Neural cell (in vitro differentiated cells): ENCODE results near the gene FKBP10. TPM values are rescaled to one million over a fixed set of nuclear protein-coding genes. Genes with fewer than 3 reads are reported as not detected.

ENCODE experiments used
- H2AFZ ChIP-seq: fragments of 200-600, 300-800 bp; sonication (generic), shearing (Covaris generic); 2 replicates; pipeline ENCODE4 v1.6.0; 2014; ENCODE audit warnings: low read depth, mild to moderate bottlenecking, antibody characterized with exemption, low read length, moderate library complexity
- H3F3A ChIP-seq: fragments of 200-600 bp; shearing (Covaris generic); 2 replicates; pipeline ENCODE4 v1.6.1; 2016; ENCODE audit warnings: mild to moderate bottlenecking, moderate library complexity, mixed read lengths, antibody characterized with exemption, low read length; ENCODE audit not compliant: insufficient read depth, poor library complexity, severe bottlenecking
- H3K27ac ChIP-seq: fragments of 200-600, 300-800 bp; sonication (generic), shearing (Covaris generic); 2 replicates; pipeline ENCODE4 v1.5.1; 2014; ENCODE audit warnings: mild to moderate bottlenecking, low read length, moderate library complexity
- H3K27me3 ChIP-seq: fragments of 300-800, 200-600 bp; sonication (generic), shearing (Covaris generic); 2 replicates; pipeline ENCODE4 v1.6.0; 2014; ENCODE audit warnings: mild to moderate bottlenecking, low read depth, low read length, moderate library complexity; ENCODE audit not compliant: insufficient read depth
- H3K36me3 ChIP-seq: fragments of 300-800, 200-600 bp; sonication (generic), shearing (Covaris generic); 2 replicates; pipeline ENCODE4 v1.5.1; 2014; ENCODE audit warnings: mild to moderate bottlenecking, antibody characterized with exemption, low read length, moderate library complexity; ENCODE audit not compliant: insufficient read depth
- H3K4me2 ChIP-seq: fragments of 300-800, 200-600 bp; sonication (generic), shearing (Covaris generic); 2 replicates; pipeline ENCODE4 v1.6.0; 2014; ENCODE audit warnings: mild to moderate bottlenecking, low read length
- H3K4me3 ChIP-seq: fragments of 300-800, 200-600 bp; sonication (generic), shearing (Covaris generic); 2 replicates; pipeline ENCODE4 v1.5.1; 2014; ENCODE audit warnings: mild to moderate bottlenecking, low read length, moderate library complexity
- H3K79me2 ChIP-seq: fragments of 200-600 bp; shearing (Covaris generic); replicated peaks from 2 replicates; pipeline ENCODE4 v1.6.0; 2014; ENCODE audit warnings: mild to moderate bottlenecking, low read length, moderate library complexity; ENCODE audit not compliant: insufficient read depth
- H3K9ac ChIP-seq: fragments of 300-800, 200-600 bp; sonication (generic), shearing (Covaris generic); 2 replicates; pipeline ENCODE4 v1.6.1; 2016; ENCODE audit warnings: mild to moderate bottlenecking, low read length, mixed read lengths
- H3K9me2 ChIP-seq: fragments of 200-600 bp; shearing (Covaris generic); 2 replicates; pipeline ENCODE4 v1.6.1; 2016; ENCODE audit warnings: mild to moderate bottlenecking, low read length, mixed read lengths; ENCODE audit not compliant: insufficient read depth
- H3K9me3 ChIP-seq: fragments of 200-600, 300-800 bp; sonication (generic), shearing (Covaris generic); 2 replicates; pipeline ENCODE4 v1.6.1; 2016; ENCODE audit warnings: mild to moderate bottlenecking, mixed run types, low read length, moderate library complexity, mixed read lengths
- H4K20me1 ChIP-seq: fragments of 200-600 bp; shearing (Covaris generic); 2 replicates; pipeline ENCODE4 v1.6.1; 2016; ENCODE audit warnings: mild to moderate bottlenecking, mixed run types; ENCODE audit not compliant: insufficient read depth
- EP300 ChIP-seq: fragments of 450-650 bp; conservative IDR thresholded peaks from 2 replicates; pipeline ENCODE4 v1.6.1; 2014; ENCODE audit warnings: antibody characterized with exemption, mild to moderate bottlenecking, moderate library complexity; ENCODE audit not compliant: poor library complexity, severe bottlenecking
- EZH2 ChIP-seq: fragments of 200-600, 300-800 bp; shearing (Covaris generic), sonication (generic); IDR thresholded peaks from 2 replicates; pipeline ENCODE4 v1.6.1; 2014; ENCODE audit warnings: antibody characterized with exemption, low read length, borderline replicate concordance, mild to moderate bottlenecking; ENCODE audit not compliant: insufficient read depth, poor library complexity, severe bottlenecking
- MXI1 ChIP-seq: fragments of 450-650 bp; conservative IDR thresholded peaks from 2 replicates; pipeline ENCODE4 v1.6.1; 2014; ENCODE audit warnings: antibody characterized with exemption, mild to moderate bottlenecking; ENCODE audit not compliant: poor library complexity, severe bottlenecking
- POLR2AphosphoS5 ChIP-seq: IDR thresholded peaks from 2 replicates; pipeline ENCODE4 v1.6.1; 2012
- RAD21 ChIP-seq: fragments of 450-650 bp; conservative IDR thresholded peaks from 2 replicates; pipeline ENCODE4 v1.6.1; 2014; ENCODE audit warnings: antibody characterized with exemption, mild to moderate bottlenecking, moderate library complexity
- SMC3 ChIP-seq: fragments of 450-650 bp; conservative IDR thresholded peaks from 2 replicates; pipeline ENCODE4 v1.6.1; 2014; ENCODE audit warnings: antibody characterized with exemption, mild to moderate bottlenecking, moderate library complexity; ENCODE audit not compliant: poor library complexity
- TAF1 ChIP-seq: IDR thresholded peaks from 2 replicates; pipeline ENCODE4 v1.6.1; 2012; ENCODE audit warnings: low read depth
- polyA plus RNA-seq: library from polyadenylated mRNA; depleted of rRNA; stranded (reverse); fragments of >200 nt; gene quantifications from 2 replicates; pipeline ENCODE4 v1.2.3, GENCODE V29; 2014
- TF ChIP-seq, protein P1 (sequence below): fragments of 450-650 bp; IDR thresholded peaks from 2 replicates; pipeline ENCODE4 v1.5.1; 2014; ENCODE audit warnings: antibody characterized with exemption, mild to moderate bottlenecking, moderate library complexity; ENCODE audit not compliant: poor library complexity, severe bottlenecking
- TF ChIP-seq, protein P2 (sequence below): IDR thresholded peaks from 2 replicates; pipeline ENCODE4 v1.6.1; 2012; ENCODE audit warnings: borderline replicate concordance

The FKBP10 gene
- polyA plus RNA-seq, 1 donor from 2014 or later = 3.5 TPM

- no peak overlapping the region for H3K4me2 ChIP-seq
- H2AFZ ChIP-seq = no peak overlapping the region
- H3K9me2 ChIP-seq = no peaks in the 10 kb centered on the region
- no peaks in the 10 kb centered on the region for H3K36me3 ChIP-seq
- H3K4me3 ChIP-seq = no peak overlapping the region
- H3K27ac ChIP-seq = no peak overlapping the region
- no peaks in the 10 kb centered on the region for H3F3A ChIP-seq
- TF ChIP-seq TAF1 (no peak), MXI1 (no peak), RAD21 (no peak), EZH2 (no peak), EP300 (no peak), POLR2AphosphoS5 (no peak), SMC3 (no peak)
- TF ChIP-seq, protein P1, sequence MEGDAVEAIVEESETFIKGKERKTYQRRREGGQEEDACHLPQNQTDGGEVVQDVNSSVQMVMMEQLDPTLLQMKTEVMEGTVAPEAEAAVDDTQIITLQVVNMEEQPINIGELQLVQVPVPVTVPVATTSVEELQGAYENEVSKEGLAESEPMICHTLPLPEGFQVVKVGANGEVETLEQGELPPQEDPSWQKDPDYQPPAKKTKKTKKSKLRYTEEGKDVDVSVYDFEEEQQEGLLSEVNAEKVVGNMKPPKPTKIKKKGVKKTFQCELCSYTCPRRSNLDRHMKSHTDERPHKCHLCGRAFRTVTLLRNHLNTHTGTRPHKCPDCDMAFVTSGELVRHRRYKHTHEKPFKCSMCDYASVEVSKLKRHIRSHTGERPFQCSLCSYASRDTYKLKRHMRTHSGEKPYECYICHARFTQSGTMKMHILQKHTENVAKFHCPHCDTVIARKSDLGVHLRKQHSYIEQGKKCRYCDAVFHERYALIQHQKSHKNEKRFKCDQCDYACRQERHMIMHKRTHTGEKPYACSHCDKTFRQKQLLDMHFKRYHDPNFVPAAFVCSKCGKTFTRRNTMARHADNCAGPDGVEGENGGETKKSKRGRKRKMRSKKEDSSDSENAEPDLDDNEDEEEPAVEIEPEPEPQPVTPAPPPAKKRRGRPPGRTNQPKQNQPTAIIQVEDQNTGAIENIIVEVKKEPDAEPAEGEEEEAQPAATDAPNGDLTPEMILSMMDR = no peak
- TF ChIP-seq, protein P2, sequence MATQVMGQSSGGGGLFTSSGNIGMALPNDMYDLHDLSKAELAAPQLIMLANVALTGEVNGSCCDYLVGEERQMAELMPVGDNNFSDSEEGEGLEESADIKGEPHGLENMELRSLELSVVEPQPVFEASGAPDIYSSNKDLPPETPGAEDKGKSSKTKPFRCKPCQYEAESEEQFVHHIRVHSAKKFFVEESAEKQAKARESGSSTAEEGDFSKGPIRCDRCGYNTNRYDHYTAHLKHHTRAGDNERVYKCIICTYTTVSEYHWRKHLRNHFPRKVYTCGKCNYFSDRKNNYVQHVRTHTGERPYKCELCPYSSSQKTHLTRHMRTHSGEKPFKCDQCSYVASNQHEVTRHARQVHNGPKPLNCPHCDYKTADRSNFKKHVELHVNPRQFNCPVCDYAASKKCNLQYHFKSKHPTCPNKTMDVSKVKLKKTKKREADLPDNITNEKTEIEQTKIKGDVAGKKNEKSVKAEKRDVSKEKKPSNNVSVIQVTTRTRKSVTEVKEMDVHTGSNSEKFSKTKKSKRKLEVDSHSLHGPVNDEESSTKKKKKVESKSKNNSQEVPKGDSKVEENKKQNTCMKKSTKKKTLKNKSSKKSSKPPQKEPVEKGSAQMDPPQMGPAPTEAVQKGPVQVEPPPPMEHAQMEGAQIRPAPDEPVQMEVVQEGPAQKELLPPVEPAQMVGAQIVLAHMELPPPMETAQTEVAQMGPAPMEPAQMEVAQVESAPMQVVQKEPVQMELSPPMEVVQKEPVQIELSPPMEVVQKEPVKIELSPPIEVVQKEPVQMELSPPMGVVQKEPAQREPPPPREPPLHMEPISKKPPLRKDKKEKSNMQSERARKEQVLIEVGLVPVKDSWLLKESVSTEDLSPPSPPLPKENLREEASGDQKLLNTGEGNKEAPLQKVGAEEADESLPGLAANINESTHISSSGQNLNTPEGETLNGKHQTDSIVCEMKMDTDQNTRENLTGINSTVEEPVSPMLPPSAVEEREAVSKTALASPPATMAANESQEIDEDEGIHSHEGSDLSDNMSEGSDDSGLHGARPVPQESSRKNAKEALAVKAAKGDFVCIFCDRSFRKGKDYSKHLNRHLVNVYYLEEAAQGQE = no peak
- H3K9me3 ChIP-seq = no peaks in the 10 kb centered on the region
- H3K79me2 ChIP-seq = peaks cover 6% of the 10 kb centered on the region
- H3K9ac ChIP-seq = no peak overlapping the region
- peaks cover 22% of the 10 kb centered on the region for H4K20me1 ChIP-seq
- H3K27me3 ChIP-seq = no peaks in the 10 kb centered on the region
Observed at GRCh38 chr17:41768682-41769288, 44.0 kb upstream of the FKBP10 start.

DNA sequence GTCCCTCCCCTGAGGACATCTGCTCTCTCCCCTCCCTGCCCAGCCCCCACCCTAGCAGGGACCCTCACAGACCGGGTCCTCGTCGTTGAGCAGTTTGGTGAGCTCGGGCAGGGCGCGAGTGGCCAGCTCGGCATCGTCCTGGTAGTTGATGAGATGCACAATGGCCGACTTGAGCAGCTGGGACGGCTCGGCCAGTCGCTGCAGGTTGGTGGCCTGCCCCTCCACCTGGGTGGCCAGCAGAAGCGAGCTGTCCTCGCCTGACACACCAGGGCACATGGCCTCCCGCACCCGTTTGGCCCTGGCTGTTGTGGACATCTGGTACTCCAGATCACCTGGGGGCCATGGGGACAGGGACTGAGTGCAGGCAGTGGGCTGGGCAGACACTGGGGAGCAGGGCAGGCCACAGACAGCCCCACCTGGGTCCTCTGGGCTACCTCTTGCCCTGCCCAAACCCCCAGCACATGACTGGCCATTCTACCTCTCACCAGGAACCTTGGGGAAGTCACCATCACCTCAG, 43.4 kb upstream of the FKBP10 start:
- Histone ChIP-seq H3K27me3 (no peaks in the 10 kb centered on the region), H3K9ac (no peak overlapping the region), H3K4me2 (no peak overlapping the region), H3K4me3 (no peak overlapping the region), H2AFZ (no peak overlapping the region), H3K79me2 (peaks cover 7% of the 10 kb centered on the region), H4K20me1 (peaks cover 22% of the 10 kb centered on the region), H3K36me3 (no peaks in the 10 kb centered on the region), H3F3A (no peaks in the 10 kb centered on the region), H3K9me2 (no peaks in the 10 kb centered on the region), H3K9me3 (no peaks in the 10 kb centered on the region), H3K27ac (no peak overlapping the region)
- TF ChIP-seq TAF1 (no peak), MXI1 (no peak), POLR2AphosphoS5 (no peak), RAD21 (no peak), SMC3 (no peak), EP300 (no peak), EZH2 (no peak)
- TF ChIP-seq, protein P1 = no peak
- TF ChIP-seq, protein P2 = no peak
